HepG2 (cell line): ENCODE measurements around the gene TGM1. TPM values are rescaled to one million over a fixed set of nuclear protein-coding genes. Genes with fewer than 3 reads are reported as not detected.

Experiments
- AHR ChIP-seq: IDR thresholded peaks from 2 replicates; pipeline ENCODE4 v1.6.1; 2018; ENCODE audit warnings: missing genetic modification reagents, missing compliant biosample characterization
- ARNT ChIP-seq: fragments of 450-650 bp; IDR thresholded peaks from 2 replicates; pipeline ENCODE4 v1.6.1; 2017
- BATF2 ChIP-seq: sonication (generic); formaldehyde crosslinking; IDR thresholded peaks from 2 replicates; pipeline ENCODE4 v1.8.0; 2022; ENCODE audit warnings: mild to moderate bottlenecking, missing genetic modification reagents, moderate library complexity
- BHLHE40 ChIP-seq: IDR thresholded peaks from 2 replicates; pipeline ENCODE4 v1.6.1; 2011; ENCODE audit warnings: low read length, improper control_type of control experiment
- CCAR2 ChIP-seq: fragments of 200-400 bp; formaldehyde crosslinking; optimal IDR thresholded peaks from 2 replicates; pipeline ENCODE3; 2018; ENCODE audit warnings: low read depth, mild to moderate bottlenecking, low read length, moderate library complexity
- EZH2 ChIP-seq: conservative IDR thresholded peaks from 2 replicates; pipeline ENCODE4 v1.6.1; 2012; ENCODE audit warnings: mild to moderate bottlenecking, low read depth, low read length, moderate library complexity
- HOXA5 ChIP-seq: sonication (generic); formaldehyde crosslinking; IDR thresholded peaks from 2 replicates; pipeline ENCODE4 v1.4.0; 2020; ENCODE audit warnings: missing genetic modification reagents
- JDP2 ChIP-seq: sonication (generic); formaldehyde crosslinking; IDR thresholded peaks from 2 replicates; pipeline ENCODE4 v1.8.1; 2022; ENCODE audit warnings: missing genetic modification reagents, borderline replicate concordance
- MAFG ChIP-seq: sonication (generic); formaldehyde crosslinking; IDR thresholded peaks from 2 replicates; pipeline ENCODE4 v1.5.1; 2020; ENCODE audit warnings: mild to moderate bottlenecking, missing genetic modification reagents
- NBN ChIP-seq: fragments of 450-650 bp; conservative IDR thresholded peaks from 2 replicates; pipeline ENCODE4 v1.6.1; 2017
- NCOA5 ChIP-seq: sonication (generic); formaldehyde crosslinking; IDR thresholded peaks from 2 replicates; pipeline ENCODE4 v1.4.0; 2020; ENCODE audit warnings: missing genetic modification reagents
- NCOR1 ChIP-seq: fragments of 200-600 bp; sonication (generic); IDR thresholded peaks from 2 replicates; pipeline ENCODE4 v1.7.0; 2017; ENCODE audit warnings: antibody characterized with exemption, low read length, borderline replicate concordance
- NFE2 ChIP-seq: sonication (generic); formaldehyde crosslinking; IDR thresholded peaks from 2 replicates; pipeline ENCODE4 v1.4.0; 2020; ENCODE audit warnings: missing genetic modification reagents
- NFIB ChIP-seq: sonication (generic); formaldehyde crosslinking; IDR thresholded peaks from 2 replicates; pipeline ENCODE4 v1.9.0; 2021; ENCODE audit warnings: missing genetic modification reagents, mild to moderate bottlenecking, borderline replicate concordance
- PHF20 ChIP-seq: sonication (generic); formaldehyde crosslinking; IDR thresholded peaks from 2 replicates; pipeline ENCODE4 v1.5.0; 2020; ENCODE audit warnings: mild to moderate bottlenecking, missing genetic modification reagents
- POLR2A ChIP-seq, 2 experiments: IDR thresholded peaks; 2 replicates each; pipeline ENCODE4 v1.6.1; 2011; ENCODE audit warnings: low read depth in 2 of 2, low read length in 2 of 2, mild to moderate bottlenecking in 1 of 2, moderate library complexity in 1 of 2; ENCODE audit not compliant: insufficient read depth in 1 of 2
- RAD21 ChIP-seq: fragments of 450-650 bp; formaldehyde crosslinking; IDR thresholded peaks from 2 replicates; pipeline ENCODE4 v1.5.0; 2020; ENCODE audit warnings: mild to moderate bottlenecking
- SCMH1 ChIP-seq: sonication (generic); formaldehyde crosslinking; IDR thresholded peaks from 2 replicates; pipeline ENCODE4 v1.9.0; 2021; ENCODE audit warnings: missing genetic modification reagents, mild to moderate bottlenecking, borderline replicate concordance
- SMARCC2 ChIP-seq: fragments of 450-650 bp; IDR thresholded peaks from 2 replicates; pipeline ENCODE4 v1.6.1; 2017; ENCODE audit warnings: antibody characterized with exemption, mild to moderate bottlenecking
- ZBTB25 ChIP-seq: IDR thresholded peaks from 2 replicates; pipeline ENCODE4 v1.6.1; 2018; ENCODE audit warnings: missing genetic modification reagents
- ZC3H13 ChIP-seq: sonication (generic); formaldehyde crosslinking; IDR thresholded peaks from 2 replicates; pipeline ENCODE4 v1.8.1; 2023; ENCODE audit warnings: mild to moderate bottlenecking, missing genetic modification reagents, moderate library complexity
- ZFP1 ChIP-seq: IDR thresholded peaks from 2 replicates; pipeline ENCODE4 v1.6.1; 2016
- ZFYVE20 ChIP-seq: sonication (generic); formaldehyde crosslinking; IDR thresholded peaks from 2 replicates; pipeline ENCODE4 v1.8.0; 2023; ENCODE audit warnings: low read depth, mild to moderate bottlenecking, moderate library complexity, missing genetic modification reagents, borderline replicate concordance
- ZNF121 ChIP-seq: sonication (generic); formaldehyde crosslinking; IDR thresholded peaks from 2 replicates; pipeline ENCODE4 v1.5.0; 2020; ENCODE audit warnings: mild to moderate bottlenecking, missing genetic modification reagents
- ZNF235 ChIP-seq: sonication (generic); formaldehyde crosslinking; IDR thresholded peaks from 2 replicates; pipeline ENCODE4 v1.8.1; 2023; ENCODE audit warnings: mild to moderate bottlenecking, missing genetic modification reagents, borderline replicate concordance
- ZNF383 ChIP-seq: sonication (generic); formaldehyde crosslinking; IDR thresholded peaks from 2 replicates; pipeline ENCODE4 v1.4.0; 2020; ENCODE audit warnings: missing genetic modification reagents, mild to moderate bottlenecking, borderline replicate concordance
- ZNF430 ChIP-seq: sonication (generic); formaldehyde crosslinking; IDR thresholded peaks from 2 replicates; pipeline ENCODE4 v1.9.0; 2021; ENCODE audit warnings: mild to moderate bottlenecking, missing genetic modification reagents
- ZNF44 ChIP-seq: sonication (generic); formaldehyde crosslinking; IDR thresholded peaks from 2 replicates; pipeline ENCODE4 v1.5.1; 2020; ENCODE audit warnings: mild to moderate bottlenecking, missing genetic modification reagents
- ZNF530 ChIP-seq: sonication (generic); formaldehyde crosslinking; IDR thresholded peaks from 2 replicates; pipeline ENCODE4 v1.5.0; 2020; ENCODE audit warnings: low read depth, mild to moderate bottlenecking, missing genetic modification reagents
- ZNF615 ChIP-seq: sonication (generic); formaldehyde crosslinking; IDR thresholded peaks from 2 replicates; pipeline ENCODE4 v1.5.0; 2020; ENCODE audit warnings: mild to moderate bottlenecking, missing genetic modification reagents, borderline replicate concordance
- ZNF746 ChIP-seq: sonication (generic); formaldehyde crosslinking; IDR thresholded peaks from 2 replicates; pipeline ENCODE4 v1.8.0; 2022; ENCODE audit warnings: mild to moderate bottlenecking, missing genetic modification reagents
- ZNF75D ChIP-seq: sonication (generic); formaldehyde crosslinking; IDR thresholded peaks from 2 replicates; pipeline ENCODE4 v1.8.1; 2023; ENCODE audit warnings: missing genetic modification reagents, mild to moderate bottlenecking, borderline replicate concordance
- ZNF788 ChIP-seq: sonication (generic); formaldehyde crosslinking; IDR thresholded peaks from 2 replicates; pipeline ENCODE4 v1.5.0; 2020; ENCODE audit warnings: mild to moderate bottlenecking, missing genetic modification reagents, borderline replicate concordance
- polyA plus RNA-seq, 8 experiments: library from polyadenylated mRNA; depleted of rRNA in 3 of 8; stranded (reverse) in 7 of 8; unstranded in 1 of 8; fragments of >200 nt; fragmentation: Illumina TruSeq in 4 of 8; extraction: Trizol in 4 of 8; gene quantifications; 2 replicates each; pipeline versions ENCODE4 v1.2.1 to v1.2.3, GENCODE V29; 2011 to 2016; ENCODE audit warnings: low read depth in 4 of 8, missing spikeins in 1 of 8, mixed read lengths in 1 of 8; ENCODE audit not compliant: insufficient read depth in 1 of 8
- total RNA-seq, 5 experiments: library from RNA; depleted of rRNA; stranded (reverse); fragments of >200 nt; fragmentation: Illumina TruSeq; extraction: Trizol; gene quantifications; 2 replicates each; pipeline ENCODE4 v1.2.3, GENCODE V29; 2016; ENCODE audit warnings: low read depth in 1 of 5

TGM1 gene
- total and polyA plus RNA-seq, 2 of the 13 experiments (the other 11 are each of a cell fraction or from before 2014, with no cell fraction given): 3.2 to 10.6 TPM

- TF ChIP-seq ZNF44 (CRISPR knock-in tag): peak; percentile 77; the same call in 1 of the 2 replicates
- TF ChIP-seq ZFYVE20 (CRISPR knock-in tag): no peak; the same call in 1 of the 2 replicates
- no peak for TF ChIP-seq PHF20
- TF ChIP-seq NFE2: no peak
- no peak; the same call in 1 of the 2 replicates for TF ChIP-seq BATF2
- no peak for TF ChIP-seq SMARCC2
- no peak for TF ChIP-seq NCOA5
- no peak for TF ChIP-seq NBN
- TF ChIP-seq ZNF430: no peak
- no peak for TF ChIP-seq MAFG (CRISPR knock-in tag)
- no peak for TF ChIP-seq CCAR2
- no peak for TF ChIP-seq BHLHE40
- no peak; a peak in 1 of 4 replicates for TF ChIP-seq POLR2A (IDR thresholded peaks at IDR 0.05; ENCODE audit: insufficient read depth in 1 of 2, low read depth in 2 of 2, low read length in 2 of 2)
- TF ChIP-seq RAD21 (CRISPR knock-in tag): peak; percentile 97
- no peak for TF ChIP-seq ZNF383 (CRISPR knock-in tag)
- no peak for TF ChIP-seq NCOR1
- no peak for TF ChIP-seq ZNF121 (CRISPR knock-in tag)
- TF ChIP-seq ZNF746 (CRISPR knock-in tag): no peak
- TF ChIP-seq HOXA5 (CRISPR knock-in tag): no peak
- peak; percentile 76; the same call in 1 of the 2 replicates for TF ChIP-seq ZBTB25 (CRISPR knock-in tag)
- no peak for TF ChIP-seq SCMH1 (CRISPR knock-in tag)
- no peak for TF ChIP-seq ARNT
- peak; percentile 88 for TF ChIP-seq AHR (CRISPR knock-in tag)
- TF ChIP-seq ZNF75D (CRISPR knock-in tag): no peak
- no peak for TF ChIP-seq NFIB (CRISPR knock-in tag)
- no peak for TF ChIP-seq ZNF615
- peak; percentile 92; the same call in 1 of the 2 replicates for TF ChIP-seq ZFP1
- TF ChIP-seq EZH2: no peak
- no peak for TF ChIP-seq JDP2 (CRISPR knock-in tag)
- no peak for TF ChIP-seq ZNF235 (CRISPR knock-in tag)
- peak; percentile 50; the same call in 1 of the 2 replicates for TF ChIP-seq ZNF788
- TF ChIP-seq ZC3H13: no peak
- no peak for TF ChIP-seq ZNF530
Measured at GRCh38 chr14:24296341-24297157, 33.6 kb upstream of the TGM1 start (continued).
